Fibroblast of upper back skin (primary cell): Measurements from ENCODE around the gene PSMD6.

Source experiments
- DNase-seq: peaks from one replicate; pipeline ENCODE4 v3.0.0-alpha.2; 2013

PSMD6 gene

DNA sequence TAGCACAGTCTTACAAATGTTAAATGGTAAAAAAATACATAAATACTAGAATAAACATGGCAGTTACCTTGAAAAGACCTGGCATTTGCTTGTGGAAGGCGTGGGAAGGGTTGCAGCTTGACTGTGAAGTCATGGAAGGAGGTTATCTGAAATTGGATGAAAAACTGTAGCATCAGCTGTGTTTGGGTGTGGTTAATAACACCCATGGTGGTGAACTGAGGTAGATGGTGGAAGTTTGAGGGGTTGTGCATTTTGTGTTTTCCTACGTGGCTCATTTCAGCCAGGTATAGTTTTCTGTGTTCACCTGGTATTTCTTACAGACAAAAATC lies 46.5 kb downstream of the PSMD6 start:
- DNase-seq = no peak

- DNase-seq = peak; percentile 92
Measured at GRCh38 chr3:63976161-63976871, 47.0 kb downstream of the PSMD6 start.

DNA sequence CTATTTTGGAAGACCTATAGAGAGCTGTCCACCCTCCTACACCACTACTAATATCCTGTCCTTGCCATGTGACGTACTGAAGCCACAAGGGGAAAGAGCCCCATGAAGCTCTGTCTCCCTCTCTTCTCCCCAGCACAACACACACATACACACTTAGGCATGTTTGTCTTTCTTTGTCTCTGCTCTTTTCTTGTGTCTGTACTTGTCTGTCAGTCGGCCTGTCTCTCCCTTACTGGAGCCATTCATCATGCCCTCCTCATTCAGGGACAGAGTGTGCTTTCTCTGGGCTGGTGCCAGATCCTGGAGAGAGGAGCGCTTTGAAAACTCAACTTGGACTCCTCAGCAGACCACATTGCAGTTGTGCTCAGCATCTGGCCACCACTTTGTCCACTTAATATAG lies 47.6 kb downstream of the PSMD6 start:
- peak; percentile 54 for DNase-seq

DNA sequence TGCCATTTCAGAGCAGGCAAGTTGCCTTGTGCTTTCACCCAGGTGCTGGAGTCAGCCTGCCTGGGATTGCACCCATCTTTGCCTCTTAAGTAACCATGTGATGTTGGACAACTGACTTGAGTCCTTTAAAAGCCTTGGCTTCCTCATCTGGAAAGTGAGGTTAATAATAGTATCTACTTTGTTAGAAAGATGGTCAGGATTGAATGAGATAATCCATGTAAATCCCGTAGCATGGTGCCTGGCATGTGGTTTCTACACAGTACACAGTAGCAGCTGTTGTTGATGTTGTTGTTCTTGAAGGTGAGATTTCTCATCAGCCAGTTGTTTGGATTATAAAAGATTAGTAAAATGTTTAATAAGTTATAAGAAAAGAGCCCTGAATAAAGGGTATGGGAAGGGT lies 48.8 kb downstream of the PSMD6 start:
- DNase-seq = no peak

GRCh38 chr3:63973406-63973805 lies 49.9 kb downstream of the PSMD6 start:
- DNase-seq = no peak

GRCh38 chr3:63972987-63973386 lies 50.3 kb downstream of the PSMD6 start:
- no peak for DNase-seq

- peak; percentile 76 for DNase-seq
Measured at GRCh38 chr3:63972196-63972595, 51.1 kb downstream of the PSMD6 start.

- DNase-seq = no peak
Measured at GRCh38 chr3:63970631-63971475, 52.4 kb downstream of the PSMD6 start.

- no peak for DNase-seq
Measured at GRCh38 chr3:63969876-63970275, 53.4 kb downstream of the PSMD6 start.

GRCh38 chr3:63968612-63969350 lies 54.5 kb downstream of the PSMD6 start:
- DNase-seq = peak; percentile 41

- DNase-seq = peak; percentile 52
Measured at GRCh38 chr3:63967675-63968611, 55.4 kb downstream of the PSMD6 start.

GRCh38 chr3:63966871-63967270 lies 56.4 kb downstream of the PSMD6 start:
- no peak for DNase-seq

DNA sequence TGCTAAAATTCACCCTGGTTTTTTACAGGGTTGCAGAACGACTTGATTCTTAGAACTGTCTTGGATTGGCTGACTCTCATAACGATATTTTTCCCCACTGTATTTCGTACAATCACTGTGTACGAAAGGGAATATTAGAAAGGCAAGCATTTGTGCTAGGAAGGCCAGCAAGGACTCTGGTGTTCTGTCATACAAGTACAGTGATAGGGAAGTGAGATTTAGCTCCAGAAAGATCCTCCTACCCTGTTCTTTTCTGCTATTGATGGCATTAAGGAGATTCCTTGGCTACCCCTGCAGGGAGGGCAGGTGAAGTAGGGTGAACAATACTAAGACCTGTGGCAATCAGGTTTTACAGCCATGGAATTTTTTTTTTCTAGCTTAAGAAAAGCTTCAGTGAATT lies 57.3 kb downstream of the PSMD6 start:
- DNase-seq = no peak

DNA sequence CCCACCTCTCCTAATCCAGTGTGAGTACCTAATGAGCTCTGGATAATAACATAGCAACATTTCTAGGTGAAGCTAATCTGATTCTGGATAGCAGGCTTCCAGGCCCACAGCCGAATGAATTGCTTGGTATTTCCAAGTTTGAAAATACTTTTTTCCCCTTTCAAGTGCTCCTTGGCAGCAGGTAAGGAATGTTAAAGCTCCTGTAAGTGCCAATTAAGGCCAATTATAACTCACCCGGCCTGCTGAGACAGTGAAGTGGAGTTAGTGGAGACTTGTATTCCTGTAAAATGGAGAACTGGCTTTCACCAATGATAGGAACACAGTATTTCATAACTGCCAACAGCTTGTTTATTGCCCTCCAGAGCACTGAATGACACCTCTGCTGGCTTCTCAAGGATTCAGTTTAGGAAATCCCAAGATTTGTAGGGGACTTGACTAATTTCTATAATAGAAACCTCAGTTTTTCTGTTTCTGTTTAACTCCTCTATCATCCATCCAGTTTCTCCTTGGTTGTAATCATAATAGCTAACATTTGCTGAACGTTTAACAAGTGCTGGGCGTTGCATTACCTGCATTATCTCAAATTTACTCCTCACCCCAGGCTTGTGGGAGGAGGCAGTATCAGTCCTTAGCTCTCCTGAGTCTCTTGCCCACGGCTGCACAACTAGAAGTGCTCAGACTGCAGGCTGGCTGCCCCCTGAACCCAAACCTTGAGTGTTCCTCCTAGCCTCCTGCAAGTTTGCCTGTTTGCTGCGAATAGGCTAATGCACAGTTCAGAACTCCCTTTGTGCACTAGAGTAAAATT lies 58.4 kb downstream of the PSMD6 start:
- no peak for DNase-seq

DNA sequence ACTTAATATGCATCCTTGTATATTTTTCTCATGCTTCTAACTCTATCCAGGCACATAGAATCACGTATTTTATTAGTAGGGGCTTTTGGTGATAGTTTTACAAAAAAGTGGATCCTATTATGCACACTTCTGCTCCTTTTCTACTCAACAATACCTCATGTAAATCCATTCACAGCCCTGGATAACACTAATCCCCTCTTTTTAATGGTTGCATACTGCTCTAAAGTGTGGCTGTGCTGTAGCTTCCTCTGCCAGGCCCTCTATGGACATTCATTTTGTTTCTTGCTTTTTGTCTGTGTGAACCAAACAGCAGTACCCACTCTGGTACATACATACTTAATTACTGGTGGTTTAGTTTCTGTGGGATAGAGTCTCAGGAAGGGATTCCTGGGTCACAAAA lies 59.8 kb downstream of the PSMD6 start:
- no peak for DNase-seq

DNA sequence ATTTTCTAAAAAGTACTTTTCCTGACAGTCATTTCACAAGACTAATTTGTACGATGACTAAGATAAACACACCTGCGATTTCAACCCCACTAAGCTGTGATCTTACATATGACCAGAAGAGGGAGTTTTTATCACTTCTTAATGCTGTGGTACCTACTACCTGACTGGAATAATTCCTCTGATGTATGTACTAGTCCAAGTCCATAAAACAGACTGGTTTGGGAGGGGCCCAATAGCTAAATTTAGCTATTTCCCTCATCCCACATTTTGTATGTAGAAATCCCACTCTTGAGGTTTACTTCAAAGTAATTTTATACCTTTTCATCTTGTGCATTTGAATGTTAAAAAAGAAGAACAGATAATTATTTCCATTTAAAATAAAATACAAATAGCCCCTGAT lies 61.4 kb downstream of the PSMD6 start:
- peak; percentile 26 for DNase-seq
